SK-N-SH treated with all-trans-retinoic acid at 6 μM for 48 hours (cell line): ENCODE results near the gene CHMP6.

Experiments
- ATAC-seq: fragments of 200-7000 bp; cut with Tn5 transposase; 3 replicates; pipeline ENCODE4 v1.9.1; 2020; ENCODE audit warnings: mild to moderate bottlenecking, moderate library complexity
- ARNTL ChIP-seq: fragments of 450-650 bp; formaldehyde crosslinking; IDR thresholded peaks from 2 replicates; pipeline ENCODE4 v1.5.0; 2020; ENCODE audit warnings: low read depth, mild to moderate bottlenecking, moderate library complexity, borderline replicate concordance
- BACH2 ChIP-seq: fragments of 250-450 bp; sonication (Bioruptor Pico); IDR thresholded peaks from 2 replicates; pipeline ENCODE4 v1.9.0; 2021; ENCODE audit warnings: mild to moderate bottlenecking, borderline replicate concordance
- CREB5 ChIP-seq: fragments of 250-450 bp; sonication (Bioruptor Pico); IDR thresholded peaks from 2 replicates; pipeline ENCODE4 v1.5.1; 2020; ENCODE audit warnings: low read depth, mild to moderate bottlenecking, moderate library complexity
- CSDC2 ChIP-seq: fragments of 250-450 bp; sonication (Bioruptor Pico); IDR thresholded peaks from 2 replicates; pipeline ENCODE4 v1.5.0; 2020; ENCODE audit warnings: mild to moderate bottlenecking, moderate library complexity
- CSRNP3 ChIP-seq: fragments of 250-450 bp; sonication (Bioruptor Pico); IDR thresholded peaks from 2 replicates; pipeline ENCODE4 v1.5.1; 2021; ENCODE audit warnings: mild to moderate bottlenecking, moderate library complexity
- ESRRG ChIP-seq: fragments of 250-450 bp; sonication (Bioruptor Pico); IDR thresholded peaks from 2 replicates; pipeline ENCODE4 v1.6.1; 2021; ENCODE audit warnings: mild to moderate bottlenecking
- GLIS3 ChIP-seq: fragments of 250-450 bp; sonication (Bioruptor Pico); IDR thresholded peaks from 2 replicates; pipeline ENCODE4 v1.5.0; 2020; ENCODE audit warnings: mild to moderate bottlenecking, moderate library complexity
- ISL1 ChIP-seq: fragments of 250-450 bp; sonication (Bioruptor Pico); IDR thresholded peaks from 2 replicates; pipeline ENCODE4 v2.1.2; 2022; ENCODE audit warnings: mild to moderate bottlenecking, moderate library complexity
- OSR1 ChIP-seq: fragments of 250-450 bp; sonication (Bioruptor Pico); IDR thresholded peaks from 2 replicates; pipeline ENCODE4 v1.8.0; 2022; ENCODE audit warnings: moderate library complexity, mild to moderate bottlenecking, inconsistent platforms
- PATZ1 ChIP-seq: fragments of 250-450 bp; sonication (Bioruptor Pico); IDR thresholded peaks from 2 replicates; pipeline ENCODE4 v1.8.0; 2020; ENCODE audit warnings: mild to moderate bottlenecking, moderate library complexity, borderline replicate concordance
- POU6F1 ChIP-seq: fragments of 250-450 bp; sonication (Bioruptor Pico); IDR thresholded peaks from 2 replicates; pipeline ENCODE4 v1.8.0; 2021; ENCODE audit warnings: low read depth, mild to moderate bottlenecking, moderate library complexity, borderline replicate concordance
- PPARA ChIP-seq: fragments of 250-450 bp; sonication (Bioruptor Pico); IDR thresholded peaks from 2 replicates; pipeline ENCODE4 v1.5.0; 2020; ENCODE audit warnings: mild to moderate bottlenecking, borderline replicate concordance
- RARB ChIP-seq: fragments of 250-450 bp; sonication (Bioruptor Pico); IDR thresholded peaks from 2 replicates; pipeline ENCODE4 v1.8.0; 2021; ENCODE audit warnings: mild to moderate bottlenecking, moderate library complexity
- SNAI2 ChIP-seq: fragments of 250-450 bp; sonication (Bioruptor Pico); IDR thresholded peaks from 2 replicates; pipeline ENCODE4 v1.5.0; 2020; ENCODE audit warnings: mild to moderate bottlenecking, moderate library complexity
- TCF4 ChIP-seq: fragments of 250-450 bp; sonication (Bioruptor Pico); IDR thresholded peaks from 2 replicates; pipeline ENCODE4 v1.8.0; 2021; ENCODE audit warnings: mild to moderate bottlenecking, moderate library complexity, borderline replicate concordance
- TOX ChIP-seq: fragments of 250-450 bp; sonication (Bioruptor Pico); IDR thresholded peaks from 2 replicates; pipeline ENCODE4 v1.8.0; 2021; ENCODE audit warnings: mild to moderate bottlenecking, moderate library complexity, borderline replicate concordance
- TSHZ2 ChIP-seq: fragments of 250-450 bp; sonication (Bioruptor Pico); IDR thresholded peaks from 2 replicates; pipeline ENCODE4 v1.5.0; 2020; ENCODE audit warnings: mild to moderate bottlenecking, moderate library complexity
- ZC3H10 ChIP-seq: fragments of 250-450 bp; sonication (Bioruptor Pico); IDR thresholded peaks from 2 replicates; pipeline ENCODE4 v1.5.1; 2021; ENCODE audit warnings: mild to moderate bottlenecking, moderate library complexity
- ZFP3 ChIP-seq: fragments of 250-450 bp; sonication (Bioruptor Pico); IDR thresholded peaks from 2 replicates; pipeline ENCODE4 v1.5.0; 2020; ENCODE audit warnings: mild to moderate bottlenecking, moderate library complexity
- ZFP30 ChIP-seq: fragments of 450-650 bp; formaldehyde crosslinking; IDR thresholded peaks from 2 replicates; pipeline ENCODE4 v1.5.0; 2022; ENCODE audit warnings: mild to moderate bottlenecking, moderate library complexity
- ZNF565 ChIP-seq: fragments of 450-650 bp; formaldehyde crosslinking; conservative IDR thresholded peaks from 2 replicates; pipeline ENCODE4 v1.5.0; 2020; ENCODE audit warnings: low read depth, mild to moderate bottlenecking, moderate library complexity
- ZNF70 ChIP-seq: fragments of 450-650 bp; formaldehyde crosslinking; IDR thresholded peaks from 2 replicates; pipeline ENCODE4 v1.5.0; 2020; ENCODE audit warnings: mild to moderate bottlenecking, moderate library complexity
- ZNF8 ChIP-seq: fragments of 450-650 bp; formaldehyde crosslinking; IDR thresholded peaks from 2 replicates; pipeline ENCODE4 v1.5.0; 2020; ENCODE audit warnings: mild to moderate bottlenecking, moderate library complexity

Gene CHMP6

GRCh38 chr17:81010935-81011334 is 19.3 kb downstream of the CHMP6 start:
- no peak for TF ChIP-seq POU6F1 (CRISPR knock-in tag)
- no peak for TF ChIP-seq CSRNP3 (CRISPR knock-in tag)
- no peak for TF ChIP-seq CREB5 (CRISPR knock-in tag)
- no peak for TF ChIP-seq ZFP30 (CRISPR knock-in tag)
- TF ChIP-seq RARB (CRISPR knock-in tag): no peak
- no peak for TF ChIP-seq PPARA (CRISPR knock-in tag)
- no peak for TF ChIP-seq TCF4 (CRISPR knock-in tag)
- no peak for TF ChIP-seq ESRRG (CRISPR knock-in tag)
- no peak for TF ChIP-seq ZC3H10
- no peak for TF ChIP-seq BACH2 (CRISPR knock-in tag)
- TF ChIP-seq TOX (CRISPR knock-in tag): no peak
- TF ChIP-seq TSHZ2: no peak
- no peak for TF ChIP-seq OSR1 (CRISPR knock-in tag)
- TF ChIP-seq ZNF565 (CRISPR knock-in tag): no peak
- no peak for TF ChIP-seq ISL1
- TF ChIP-seq SNAI2 (CRISPR knock-in tag): no peak
- no peak for TF ChIP-seq GLIS3 (CRISPR knock-in tag)
- ATAC-seq: no peak

- ATAC-seq: no peak
- TF ChIP-seq ZNF70 (no peak), ARNTL (CRISPR knock-in tag) (no peak), PATZ1 (no peak), ZNF565 (CRISPR knock-in tag) (no peak), ZFP3 (no peak), CREB5 (CRISPR knock-in tag) (no peak), BACH2 (CRISPR knock-in tag) (no peak), ISL1 (no peak), CSDC2 (no peak), ESRRG (CRISPR knock-in tag) (no peak), GLIS3 (CRISPR knock-in tag) (no peak), SNAI2 (CRISPR knock-in tag) (no peak), RARB (CRISPR knock-in tag) (no peak), OSR1 (CRISPR knock-in tag) (no peak), TOX (CRISPR knock-in tag) (no peak), TSHZ2 (no peak), ZFP30 (CRISPR knock-in tag) (no peak), TCF4 (CRISPR knock-in tag) (no peak), ZNF8 (CRISPR knock-in tag) (no peak)
- TF ChIP-seq, all 23 proteins: peak for 0
Observed at GRCh38 chr17:81011951-81012350, 20.3 kb downstream of the CHMP6 start.
